Endothelial cell (in vitro differentiated cells): Measurements from ENCODE around the gene BRSK1. TPM values are rescaled to one million over a fixed set of nuclear protein-coding genes. Genes with fewer than 3 reads are reported as not detected.

Experiments used
- DNase-seq: peaks from one replicate; pipeline ENCODE4 v3.0.0; 2021; ENCODE audit warnings: low spot score
- H3K27ac Mint-ChIP-seq: one replicate; pipeline ENCODE4 v1.8.0; 2021; ENCODE audit warnings: mixed read lengths, inconsistent platforms; ENCODE audit not compliant: unreplicated experiment
- H3K27me3 Mint-ChIP-seq: one replicate; pipeline ENCODE4 v1.8.0; 2021; ENCODE audit warnings: mild to moderate bottlenecking, moderate library complexity, mixed read lengths, inconsistent platforms; ENCODE audit not compliant: unreplicated experiment
- H3K36me3 Mint-ChIP-seq: one replicate; pipeline ENCODE4 v1.8.0; 2021; ENCODE audit warnings: mild to moderate bottlenecking, low read depth, mixed read lengths, inconsistent platforms; ENCODE audit not compliant: unreplicated experiment
- H3K4me1 Mint-ChIP-seq: one replicate; pipeline ENCODE4 v1.8.0; 2021; ENCODE audit warnings: mild to moderate bottlenecking, mixed read lengths, inconsistent platforms; ENCODE audit not compliant: unreplicated experiment
- H3K4me3 Mint-ChIP-seq: one replicate; pipeline ENCODE4 v1.8.0; 2021; ENCODE audit warnings: mild to moderate bottlenecking, mixed read lengths, inconsistent platforms; ENCODE audit not compliant: unreplicated experiment
- H3K9me3 Mint-ChIP-seq: one replicate; pipeline ENCODE4 v1.8.0; 2021; ENCODE audit warnings: mixed read lengths, inconsistent platforms; ENCODE audit not compliant: unreplicated experiment
- total RNA-seq: library from RNA; stranded (reverse); fragmentation: NEBNext Ultra II Directional; extraction: Animal tissue kit (Norgen Biotek cat#: 25700); gene quantifications from one replicate; pipeline ENCODE4 v1.2.1, GENCODE V29; 2021; ENCODE audit not compliant: unreplicated experiment
- TF ChIP-seq, protein P1 (sequence below): fragments of 200-600 bp; sonication (generic); IDR thresholded peaks from one replicate; pipeline ENCODE4 v1.5.0; 2021; ENCODE audit warnings: antibody characterized with exemption; ENCODE audit not compliant: unreplicated experiment

BRSK1 gene
- total RNA-seq, 1 donor from 2014 or later, result 14.1 TPM

DNA sequence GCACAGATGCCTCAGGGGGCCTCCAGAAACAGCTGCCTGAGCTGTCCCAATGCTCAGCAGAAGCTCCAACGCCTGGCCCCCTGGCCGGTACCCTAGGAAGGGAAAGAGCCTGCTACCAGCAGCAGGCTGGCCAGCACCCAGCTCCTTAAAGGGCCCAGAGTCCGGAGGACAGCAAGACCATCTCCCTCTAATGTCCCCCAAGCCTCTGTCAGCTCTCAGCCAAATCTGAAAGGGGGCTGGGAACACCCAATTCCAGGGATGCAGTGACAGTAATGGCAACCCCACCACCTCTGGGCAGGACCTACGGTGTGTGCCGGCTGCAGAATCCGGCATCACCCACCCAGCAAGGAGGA is 29.2 kb upstream of the BRSK1 start:
- H3K9me3 Mint-ChIP-seq, result no peaks in the 10 kb centered on the region
- peaks cover 16% of the 10 kb centered on the region for H3K36me3 Mint-ChIP-seq
- H3K27ac Mint-ChIP-seq, result no peak overlapping the region
- TF ChIP-seq, protein P1, sequence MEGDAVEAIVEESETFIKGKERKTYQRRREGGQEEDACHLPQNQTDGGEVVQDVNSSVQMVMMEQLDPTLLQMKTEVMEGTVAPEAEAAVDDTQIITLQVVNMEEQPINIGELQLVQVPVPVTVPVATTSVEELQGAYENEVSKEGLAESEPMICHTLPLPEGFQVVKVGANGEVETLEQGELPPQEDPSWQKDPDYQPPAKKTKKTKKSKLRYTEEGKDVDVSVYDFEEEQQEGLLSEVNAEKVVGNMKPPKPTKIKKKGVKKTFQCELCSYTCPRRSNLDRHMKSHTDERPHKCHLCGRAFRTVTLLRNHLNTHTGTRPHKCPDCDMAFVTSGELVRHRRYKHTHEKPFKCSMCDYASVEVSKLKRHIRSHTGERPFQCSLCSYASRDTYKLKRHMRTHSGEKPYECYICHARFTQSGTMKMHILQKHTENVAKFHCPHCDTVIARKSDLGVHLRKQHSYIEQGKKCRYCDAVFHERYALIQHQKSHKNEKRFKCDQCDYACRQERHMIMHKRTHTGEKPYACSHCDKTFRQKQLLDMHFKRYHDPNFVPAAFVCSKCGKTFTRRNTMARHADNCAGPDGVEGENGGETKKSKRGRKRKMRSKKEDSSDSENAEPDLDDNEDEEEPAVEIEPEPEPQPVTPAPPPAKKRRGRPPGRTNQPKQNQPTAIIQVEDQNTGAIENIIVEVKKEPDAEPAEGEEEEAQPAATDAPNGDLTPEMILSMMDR, result no peak
- no peak overlapping the region for H3K4me3 Mint-ChIP-seq
- DNase-seq, result no peak
- peaks cover 16% of the 10 kb centered on the region for H3K27me3 Mint-ChIP-seq
- peaks cover 42% of the 10 kb centered on the region for H3K4me1 Mint-ChIP-seq

GRCh38 chr19:55255618-55256423 is 28.0 kb upstream of the BRSK1 start:
- TF ChIP-seq, protein P1, result no peak
- peak overlapping the region; percentile 2 for H3K27ac Mint-ChIP-seq
- peak overlapping the region; percentile 99 for H3K4me3 Mint-ChIP-seq
- peaks cover 14% of the 10 kb centered on the region for H3K36me3 Mint-ChIP-seq
- peaks cover 17% of the 10 kb centered on the region for H3K27me3 Mint-ChIP-seq
- no peak for DNase-seq
- peaks cover 47% of the 10 kb centered on the region for H3K4me1 Mint-ChIP-seq
- no peaks in the 10 kb centered on the region for H3K9me3 Mint-ChIP-seq

DNA sequence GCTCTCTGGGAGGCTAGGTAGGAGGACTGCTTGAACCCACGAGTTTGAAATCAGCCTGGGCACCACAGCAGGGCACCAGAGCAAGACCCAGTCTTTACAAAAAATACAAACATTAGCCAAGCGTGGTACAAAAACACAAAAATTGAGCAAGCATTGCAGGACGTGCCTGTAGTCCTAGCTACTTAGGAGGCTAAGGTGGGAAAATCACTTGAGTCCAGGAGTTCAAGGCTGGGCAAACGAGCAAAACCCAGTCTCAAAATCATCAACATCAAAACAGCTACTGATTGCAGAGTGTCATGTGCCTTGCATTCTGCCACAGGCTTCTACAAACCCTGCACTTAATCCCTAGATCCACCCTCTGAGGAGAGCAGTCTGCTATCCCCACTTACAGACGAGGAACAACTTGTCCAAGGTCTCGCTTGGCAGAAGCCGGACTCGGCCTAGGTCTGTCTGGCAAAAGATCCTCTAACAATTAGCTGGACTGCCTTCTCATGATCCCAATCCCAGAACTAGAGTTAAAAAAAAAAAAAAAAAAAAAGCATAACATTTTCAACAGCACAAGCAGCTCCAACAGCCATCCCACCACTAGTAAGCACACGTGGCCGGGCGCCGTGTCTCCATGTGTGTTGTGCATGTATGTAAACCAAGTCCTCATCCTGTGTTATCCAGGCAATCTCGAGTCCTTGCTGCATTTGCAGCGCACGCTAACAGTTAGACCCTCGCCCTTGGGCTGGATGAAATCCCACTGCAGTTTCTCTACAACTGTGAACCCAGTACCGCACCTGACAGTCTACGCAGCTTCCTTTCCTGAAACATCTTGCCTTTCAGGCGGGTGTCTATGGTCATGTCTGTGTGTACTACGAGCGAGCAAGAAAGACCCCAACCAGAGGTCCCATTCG is 27.0 kb upstream of the BRSK1 start:
- TF ChIP-seq, protein P1, result no peak
- peaks cover 47% of the 10 kb centered on the region for H3K4me1 Mint-ChIP-seq
- H3K36me3 Mint-ChIP-seq, result peaks cover 12% of the 10 kb centered on the region
- peak overlapping the region; percentile 83 for H3K27ac Mint-ChIP-seq
- no peaks in the 10 kb centered on the region for H3K9me3 Mint-ChIP-seq
- H3K4me3 Mint-ChIP-seq, result peak overlapping the region; percentile 99
- peaks cover 14% of the 10 kb centered on the region for H3K27me3 Mint-ChIP-seq
- DNase-seq, result no peak

GRCh38 chr19:55257461-55258420 is 26.1 kb upstream of the BRSK1 start:
- H3K9me3 Mint-ChIP-seq, result no peaks in the 10 kb centered on the region
- peaks cover 16% of the 10 kb centered on the region for H3K36me3 Mint-ChIP-seq
- peak overlapping the region; percentile 99 for H3K4me3 Mint-ChIP-seq
- H3K27ac Mint-ChIP-seq, result peak overlapping the region; percentile 83
- H3K27me3 Mint-ChIP-seq, result peaks cover 14% of the 10 kb centered on the region
- H3K4me1 Mint-ChIP-seq, result peaks cover 47% of the 10 kb centered on the region
- TF ChIP-seq, protein P1, result no peak
- peak; percentile 23 for DNase-seq
